GM12878 (cell line): ENCODE results near the gene IQCH.

Source experiments
- CBFB ChIP-seq: IDR thresholded peaks from 2 replicates; pipeline ENCODE4 v1.6.1; 2016; ENCODE audit warnings: antibody characterized with exemption, low read depth
- CHD1 ChIP-seq: IDR thresholded peaks from 2 replicates; pipeline ENCODE4 v1.6.1; 2012; ENCODE audit warnings: low read depth, low read length, improper control_type of control experiment
- NFXL1 ChIP-seq: fragments of 450-650 bp; IDR thresholded peaks from 2 replicates; pipeline ENCODE4 v1.6.1; 2017; ENCODE audit warnings: antibody characterized with exemption, mild to moderate bottlenecking, borderline replicate concordance
- POLR2A ChIP-seq: IDR thresholded peaks from 2 replicates; pipeline ENCODE4 v1.6.1; 2011; ENCODE audit warnings: low read depth, mild to moderate bottlenecking, low read length
- POU2F2 ChIP-seq: IDR thresholded peaks from 3 replicates; pipeline ENCODE4 v1.6.1; 2011; ENCODE audit warnings: low read depth, mild to moderate bottlenecking, low read length, borderline replicate concordance
- SIN3A ChIP-seq: IDR thresholded peaks from 2 replicates; pipeline ENCODE4 v1.6.1; 2012; ENCODE audit warnings: low read depth, low read length, improper control_type of control experiment
- ZNF274 ChIP-seq: IDR thresholded peaks from one replicate; pipeline ENCODE4 v1.8.0; 2011; ENCODE audit not compliant: insufficient read length, insufficient read depth
- TF ChIP-seq, protein P1 (sequence below), 3 experiments: IDR thresholded peaks in 2 of 3; conservative IDR thresholded peaks in 1 of 3; 2 replicates each; pipeline ENCODE4 v1.5.1; 2011; ENCODE audit warnings: low read depth in 3 of 3, low read length in 3 of 3, mild to moderate bottlenecking in 3 of 3, control low read depth in 2 of 3, moderate library complexity in 2 of 3, inconsistent platforms in 1 of 3, mixed read lengths in 1 of 3; ENCODE audit not compliant: control insufficient read depth in 2 of 3, insufficient read depth in 1 of 3; ENCODE audit errors: extremely low read depth in 1 of 3
- TF ChIP-seq, protein P2 (sequence below): fragments of 450-650 bp; IDR thresholded peaks from 2 replicates; pipeline ENCODE4 v1.6.1; 2016; ENCODE audit warnings: mild to moderate bottlenecking
- TF ChIP-seq, protein P3 (sequence below): fragments of 450-650 bp; IDR thresholded peaks from 2 replicates; pipeline ENCODE4 v1.6.1; 2017; ENCODE audit warnings: mild to moderate bottlenecking, low read depth, inconsistent platforms; ENCODE audit not compliant: poor library complexity, severe bottlenecking

DNA sequence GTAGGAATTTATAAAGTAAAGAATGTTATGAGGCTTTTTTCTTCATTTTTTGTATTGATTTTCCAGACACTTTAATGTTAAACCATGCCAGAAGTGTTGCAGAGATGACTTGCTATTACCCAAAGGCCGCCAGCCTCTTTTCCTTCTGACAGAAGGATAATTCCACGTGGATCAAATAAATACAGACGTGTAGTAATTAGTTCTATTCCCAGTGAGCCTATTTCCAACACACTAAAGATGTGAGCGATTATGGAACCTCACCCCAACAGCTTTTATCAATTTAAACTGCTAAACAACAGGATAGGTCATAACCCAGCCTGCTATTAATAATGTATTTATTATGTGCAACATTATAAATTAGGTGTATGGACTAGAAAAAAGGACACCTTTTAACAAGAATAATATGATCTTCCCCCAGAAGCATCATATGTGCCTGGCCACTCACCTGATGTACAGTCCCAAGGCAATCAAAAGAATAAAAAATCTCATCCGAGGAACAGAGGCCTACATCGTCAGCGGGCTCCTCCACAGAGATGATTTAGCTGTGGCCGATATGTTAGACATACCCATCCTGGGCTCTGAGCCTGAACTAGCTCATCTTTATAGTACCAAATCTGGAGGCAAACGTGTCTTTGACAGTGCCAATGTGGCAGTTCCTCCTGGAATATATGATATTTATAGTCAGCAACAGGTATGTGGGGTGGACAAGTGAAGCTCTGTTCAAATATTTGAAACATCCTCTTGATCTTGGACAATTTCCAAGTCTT lies 140.5 kb downstream of the IQCH start:
- TF ChIP-seq, protein P1, sequence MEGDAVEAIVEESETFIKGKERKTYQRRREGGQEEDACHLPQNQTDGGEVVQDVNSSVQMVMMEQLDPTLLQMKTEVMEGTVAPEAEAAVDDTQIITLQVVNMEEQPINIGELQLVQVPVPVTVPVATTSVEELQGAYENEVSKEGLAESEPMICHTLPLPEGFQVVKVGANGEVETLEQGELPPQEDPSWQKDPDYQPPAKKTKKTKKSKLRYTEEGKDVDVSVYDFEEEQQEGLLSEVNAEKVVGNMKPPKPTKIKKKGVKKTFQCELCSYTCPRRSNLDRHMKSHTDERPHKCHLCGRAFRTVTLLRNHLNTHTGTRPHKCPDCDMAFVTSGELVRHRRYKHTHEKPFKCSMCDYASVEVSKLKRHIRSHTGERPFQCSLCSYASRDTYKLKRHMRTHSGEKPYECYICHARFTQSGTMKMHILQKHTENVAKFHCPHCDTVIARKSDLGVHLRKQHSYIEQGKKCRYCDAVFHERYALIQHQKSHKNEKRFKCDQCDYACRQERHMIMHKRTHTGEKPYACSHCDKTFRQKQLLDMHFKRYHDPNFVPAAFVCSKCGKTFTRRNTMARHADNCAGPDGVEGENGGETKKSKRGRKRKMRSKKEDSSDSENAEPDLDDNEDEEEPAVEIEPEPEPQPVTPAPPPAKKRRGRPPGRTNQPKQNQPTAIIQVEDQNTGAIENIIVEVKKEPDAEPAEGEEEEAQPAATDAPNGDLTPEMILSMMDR (IDR thresholded peaks at IDR 0.05 in 2 of 3, conservative IDR thresholded peaks at IDR 0.05 in 1 of 3; ENCODE audit: control insufficient read depth in 2 of 3, extremely low read depth in 1 of 3, insufficient read depth in 1 of 3, low read depth in 3 of 3, low read length in 3 of 3), result no peak
- TF ChIP-seq, protein P2, sequence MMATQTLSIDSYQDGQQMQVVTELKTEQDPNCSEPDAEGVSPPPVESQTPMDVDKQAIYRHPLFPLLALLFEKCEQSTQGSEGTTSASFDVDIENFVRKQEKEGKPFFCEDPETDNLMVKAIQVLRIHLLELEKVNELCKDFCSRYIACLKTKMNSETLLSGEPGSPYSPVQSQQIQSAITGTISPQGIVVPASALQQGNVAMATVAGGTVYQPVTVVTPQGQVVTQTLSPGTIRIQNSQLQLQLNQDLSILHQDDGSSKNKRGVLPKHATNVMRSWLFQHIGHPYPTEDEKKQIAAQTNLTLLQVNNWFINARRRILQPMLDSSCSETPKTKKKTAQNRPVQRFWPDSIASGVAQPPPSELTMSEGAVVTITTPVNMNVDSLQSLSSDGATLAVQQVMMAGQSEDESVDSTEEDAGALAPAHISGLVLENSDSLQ, result no peak
- TF ChIP-seq, protein P3, sequence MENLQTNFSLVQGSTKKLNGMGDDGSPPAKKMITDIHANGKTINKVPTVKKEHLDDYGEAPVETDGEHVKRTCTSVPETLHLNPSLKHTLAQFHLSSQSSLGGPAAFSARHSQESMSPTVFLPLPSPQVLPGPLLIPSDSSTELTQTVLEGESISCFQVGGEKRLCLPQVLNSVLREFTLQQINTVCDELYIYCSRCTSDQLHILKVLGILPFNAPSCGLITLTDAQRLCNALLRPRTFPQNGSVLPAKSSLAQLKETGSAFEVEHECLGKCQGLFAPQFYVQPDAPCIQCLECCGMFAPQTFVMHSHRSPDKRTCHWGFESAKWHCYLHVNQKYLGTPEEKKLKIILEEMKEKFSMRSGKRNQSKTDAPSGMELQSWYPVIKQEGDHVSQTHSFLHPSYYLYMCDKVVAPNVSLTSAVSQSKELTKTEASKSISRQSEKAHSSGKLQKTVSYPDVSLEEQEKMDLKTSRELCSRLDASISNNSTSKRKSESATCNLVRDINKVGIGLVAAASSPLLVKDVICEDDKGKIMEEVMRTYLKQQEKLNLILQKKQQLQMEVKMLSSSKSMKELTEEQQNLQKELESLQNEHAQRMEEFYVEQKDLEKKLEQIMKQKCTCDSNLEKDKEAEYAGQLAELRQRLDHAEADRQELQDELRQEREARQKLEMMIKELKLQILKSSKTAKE, result no peak
- TF ChIP-seq ZNF274 (no peak), NFXL1 (no peak), SIN3A (no peak), POU2F2 (no peak), CBFB (no peak), CHD1 (no peak), POLR2A (no peak)
